ENCODE data around the gene LAPTM4A. TPM values are rescaled to one million over a fixed set of nuclear protein-coding genes. Genes with fewer than 3 reads are reported as not detected.

Gene LAPTM4A
- total and polyA plus RNA-seq, 10 of the 15 experiments (the other 5 are each of a cell fraction or from before 2014, with no cell fraction given), result 17.8 to 107 (median 45.8) TPM

GRCh38 chr2:20069756-20070155 lies 18.3 kb upstream of the LAPTM4A start:
- H2AFZ ChIP-seq (ENCODE audit: control insufficient read depth, low read depth, low read length), result no peak overlapping the region
- no peaks in the 10 kb centered on the region for H3K27me3 ChIP-seq (replicated peaks in 1 of 2; ENCODE audit: control insufficient read depth in 2 of 2, insufficient read depth in 2 of 2, low read length in 1 of 2)
- no peak overlapping the region for H3K4me3 ChIP-seq
- H4K20me1 ChIP-seq (ENCODE audit: control insufficient read depth, insufficient read depth), result no peaks in the 10 kb centered on the region
- H3K79me2 ChIP-seq (ENCODE audit: control insufficient read depth, insufficient read depth, low read length), result no peaks in the 10 kb centered on the region
- no peaks in the 10 kb centered on the region for H3K4me1 ChIP-seq (ENCODE audit: control insufficient read depth, insufficient read depth, low read length)
- H3K9ac ChIP-seq (ENCODE audit: control insufficient read depth, insufficient read depth, low read length), result no peak overlapping the region
- RAD21 ChIA-PET (ENCODE audit: unreplicated experiment), result no interaction called here
- DNase-seq (ENCODE audit: low read depth, low spot score) (no peak), ATAC-seq (no peak), FAIRE-seq (no peak)
- H3K4me2 ChIP-seq (ENCODE audit: control insufficient read depth, insufficient read depth), result no peak overlapping the region
- BruUV-seq (replicated peaks), result no TSS peak
- H3K27ac ChIP-seq (ENCODE audit: control insufficient read depth, insufficient read depth), result no peak overlapping the region
- no peaks in the 10 kb centered on the region for H3K36me3 ChIP-seq (ENCODE audit: control insufficient read depth in 2 of 2, insufficient read depth in 2 of 2, low read length in 1 of 2)
- SMC1A ChIA-PET (ENCODE audit: uncharacterized antibody, unreplicated experiment), result interaction anchor here (1.8 to 2.0 kb wide), 2 partner anchors 11 to 54 kb away, joined by 7 to 8 read pairs; no protein-coding TSS in a partner anchor
- H3K9me3 ChIP-seq (replicated peaks; ENCODE audit: control insufficient read depth, insufficient read depth, low read length), result no peaks in the 10 kb centered on the region
- CTCF ChIA-PET, result interaction anchor here (0.9 to 1.2 kb wide), 2 partner anchors 8 to 72 kb away, joined by 3 to 4 read pairs; no protein-coding TSS in a partner anchor
- POLR2A ChIA-PET, result no interaction called here
- intact Hi-C loops (cut with micrococcal nuclease; ENCODE audit: unreplicated experiment), result no loop called here
- in situ Hi-C loops (cut with MboI), result no loop called here
- no peak for TF ChIP-seq ZSCAN29 (IDR thresholded peaks at IDR 0.05)

GRCh38 chr2:20067992-20068584 lies 16.7 kb upstream of the LAPTM4A start:
- H3K4me2 ChIP-seq (ENCODE audit: control insufficient read depth, insufficient read depth), result no peak overlapping the region
- ChIA-PET CTCF (no interaction called here), RAD21 (ENCODE audit: unreplicated experiment) (no interaction called here), POLR2A (no interaction called here), SMC1A (ENCODE audit: uncharacterized antibody, unreplicated experiment) (interaction anchor here (2.0 kb wide), 1 partner anchor 9 kb away, joined by 7 read pairs; no protein-coding TSS in a partner anchor)
- in situ Hi-C loops (cut with MboI), result no loop called here
- H3K27ac ChIP-seq (ENCODE audit: control insufficient read depth, insufficient read depth), result no peak overlapping the region
- FAIRE-seq, result no peak
- H4K20me1 ChIP-seq (ENCODE audit: control insufficient read depth, insufficient read depth), result no peaks in the 10 kb centered on the region
- H2AFZ ChIP-seq (ENCODE audit: control insufficient read depth, low read depth, low read length), result no peak overlapping the region
- H3K27me3 ChIP-seq (replicated peaks in 1 of 2; ENCODE audit: control insufficient read depth in 2 of 2, insufficient read depth in 2 of 2, low read length in 1 of 2), result no peaks in the 10 kb centered on the region
- TF ChIP-seq FOXK2 (IDR thresholded peaks at IDR 0.05) (no peak), RB1 (IDR thresholded peaks at IDR 0.05; ENCODE audit: borderline replicate concordance) (no peak), TCF3 (IDR thresholded peaks at IDR 0.05; ENCODE audit: borderline replicate concordance, insufficient read depth, low read depth, low read length) (no peak), NFIC (IDR thresholded peaks at IDR 0.05; ENCODE audit: low read depth, low read length) (no peak), ZNF274 (IDR thresholded peaks at IDR 0.05; ENCODE audit: insufficient read depth, insufficient read length) (no peak), RAD21 (IDR thresholded peaks at IDR 0.05; ENCODE audit: insufficient read depth, low read depth, low read length) (no peak), SUZ12 (IDR thresholded peaks at IDR 0.05; ENCODE audit: unreplicated experiment) (no peak), SUPT20H (IDR thresholded peaks at IDR 0.05; ENCODE audit: borderline replicate concordance, control insufficient read depth, low read depth, low read length) (no peak), SP1 (IDR thresholded peaks at IDR 0.05; ENCODE audit: low read depth, low read length) (no peak), JUNB (IDR thresholded peaks at IDR 0.05) (no peak), HCFC1 (IDR thresholded peaks at IDR 0.05; ENCODE audit: low read length) (no peak), TCF12 (IDR thresholded peaks at IDR 0.05; ENCODE audit: low read depth, low read length) (no peak), LARP7 (IDR thresholded peaks at IDR 0.05) (no peak), EED (IDR thresholded peaks at IDR 0.05; ENCODE audit: low read depth) (no peak), SRF (IDR thresholded peaks at IDR 0.05; ENCODE audit: low read depth in 2 of 2, low read length in 2 of 2) (no peak), MYC (IDR thresholded peaks at IDR 0.05; ENCODE audit: insufficient read depth, insufficient read length, insufficient replicate concordance, low read length, severe bottlenecking) (no peak), IRF4 (IDR thresholded peaks at IDR 0.05; ENCODE audit: low read depth, low read length) (no peak), KAT2A (conservative IDR thresholded peaks at IDR 0.05; ENCODE audit: control insufficient read depth, low read depth, low read length) (no peak)
- DNase-seq (ENCODE audit: low read depth, low spot score), result no peak
- no peak overlapping the region for H3K4me3 ChIP-seq
- H3K9ac ChIP-seq (ENCODE audit: control insufficient read depth, insufficient read depth, low read length), result no peak overlapping the region
- intact Hi-C loops (cut with micrococcal nuclease; ENCODE audit: unreplicated experiment), result no loop called here
- BruUV-seq (replicated peaks), result no TSS peak
- H3K4me1 ChIP-seq (ENCODE audit: control insufficient read depth, insufficient read depth, low read length), result no peaks in the 10 kb centered on the region
- WGBS (ENCODE audit: insufficient coverage, insufficient replicate concordance, low lambda C conversion rate, missing lambda C conversion rate), result 89% methylated on average over 3 of the region's 3 CpGs
- no peaks in the 10 kb centered on the region for H3K79me2 ChIP-seq (ENCODE audit: control insufficient read depth, insufficient read depth, low read length)
- no peak for ATAC-seq
- H3K9me3 ChIP-seq (replicated peaks; ENCODE audit: control insufficient read depth, insufficient read depth, low read length), result no peaks in the 10 kb centered on the region; the same call in 2 of the 3 replicates
- H3K36me3 ChIP-seq (ENCODE audit: control insufficient read depth in 2 of 2, insufficient read depth in 2 of 2, low read length in 1 of 2), result no peaks in the 10 kb centered on the region
